Karpas-422 (cell line): ENCODE data around the gene KDM4B. TPM values are rescaled to one million over a fixed set of nuclear protein-coding genes. Genes with fewer than 3 reads are reported as not detected.
"Not testable (repeated sequence)": the region's sequence is repeated elsewhere in the genome, so short reads cannot be mapped to it uniquely, and the experiment has no call there.

Source experiments
- DNase-seq: peaks from one replicate; pipeline ENCODE4 v3.0.0-alpha.2; 2015
- H2AFZ ChIP-seq: fragments of 200-600 bp; sonication (generic); 2 replicates; pipeline ENCODE4 v1.6.1; 2014; ENCODE audit warnings: antibody characterized with exemption, low read length, mixed read lengths
- H3K27ac ChIP-seq: fragments of 200-600 bp; sonication (generic); 2 replicates; pipeline ENCODE4 v1.5.1; 2014; ENCODE audit warnings: mild to moderate bottlenecking, low read length, moderate library complexity
- H3K27me3 ChIP-seq: fragments of 200-600 bp; sonication (generic); 2 replicates; pipeline ENCODE4 v1.6.1; 2014; ENCODE audit warnings: low read length, mixed read lengths
- H3K36me3 ChIP-seq: fragments of 200-600 bp; sonication (generic); 2 replicates; pipeline ENCODE4 v1.6.1; 2014; ENCODE audit warnings: low read length, mixed read lengths; ENCODE audit not compliant: insufficient read depth
- H3K4me1 ChIP-seq: fragments of 200-600 bp; sonication (generic); 2 replicates; pipeline ENCODE4 v1.6.1; 2014; ENCODE audit warnings: mild to moderate bottlenecking, low read length, mixed read lengths
- H3K4me2 ChIP-seq: fragments of 200-600 bp; sonication (generic); 2 replicates; pipeline ENCODE4 v1.6.1; 2014; ENCODE audit warnings: low read length, low read depth, mild to moderate bottlenecking; ENCODE audit not compliant: poor library complexity, severe bottlenecking
- H3K4me3 ChIP-seq: fragments of 200-600 bp; sonication (generic); 2 replicates; pipeline ENCODE4 v1.5.1; 2014; ENCODE audit warnings: mild to moderate bottlenecking, antibody characterized with exemption, low read length, mixed read lengths
- H3K79me2 ChIP-seq: fragments of 200-600 bp; sonication (generic); 2 replicates; pipeline ENCODE4 v1.6.1; 2014; ENCODE audit warnings: mild to moderate bottlenecking, low read length, mixed read lengths
- H3K9ac ChIP-seq: fragments of 200-600 bp; sonication (generic); 2 replicates; pipeline ENCODE4 v1.6.0; 2014; ENCODE audit warnings: low read length
- H3K9me2 ChIP-seq: fragments of 200-600 bp; sonication (generic), shearing (Covaris generic); replicated peaks from 2 replicates; pipeline ENCODE4 v1.6.0; 2014; ENCODE audit warnings: mild to moderate bottlenecking, low read length, moderate library complexity; ENCODE audit not compliant: insufficient read depth
- H3K9me3 ChIP-seq: fragments of 300-700, 200-600 bp; sonication (generic); 2 replicates; pipeline ENCODE4 v1.6.1; 2014; ENCODE audit warnings: low read length, mixed read lengths
- H4K20me1 ChIP-seq: fragments of 200-600 bp; sonication (generic); 2 replicates; pipeline ENCODE4 v1.6.1; 2014; ENCODE audit warnings: mild to moderate bottlenecking, antibody characterized with exemption, low read length, low read depth; ENCODE audit not compliant: insufficient read depth
- total RNA-seq: library from RNA; depleted of rRNA; stranded (reverse); fragments of >200 nt; shearing (Covaris generic); gene quantifications from 2 replicates; pipeline ENCODE4 v1.2.3, GENCODE V29; 2014; ENCODE audit warnings: low replicate concordance

Gene KDM4B
- total RNA-seq, 1 experiment from 2014 or later: 50.8 TPM

- DNase-seq, H2AFZ ChIP-seq, H3K36me3 ChIP-seq: not testable (repeated sequence)
Measured at GRCh38 chr19:4954320-4955149, 14.4 kb upstream of the KDM4B start.

GRCh38 chr19:4955274-4955673 is 13.6 kb upstream of the KDM4B start:
- Histone ChIP-seq H3K4me1 (no peaks in the 10 kb centered on the region), H3K27ac (no peak overlapping the region), H3K79me2 (no peaks in the 10 kb centered on the region), H2AFZ (no peak overlapping the region), H3K9me3 (no peaks in the 10 kb centered on the region), H4K20me1 (no peaks in the 10 kb centered on the region), H3K4me2 (no peak overlapping the region), H3K27me3 (no peaks in the 10 kb centered on the region), H3K9ac (no peak overlapping the region), H3K4me3 (no peak overlapping the region), H3K9me2 (no peaks in the 10 kb centered on the region), H3K36me3 (peaks cover 2% of the 10 kb centered on the region; the same call in 1 of the 2 replicates)
- DNase-seq: no peak

More at GRCh38 chr19:4954320-4955149, 14.4 kb upstream of the KDM4B start:
- not testable (repeated sequence) for H4K20me1 ChIP-seq, H3K9me2 ChIP-seq, H3K4me1 ChIP-seq, H3K4me3 ChIP-seq, H3K27ac ChIP-seq, H3K79me2 ChIP-seq, H3K9ac ChIP-seq, H3K9me3 ChIP-seq, H3K4me2 ChIP-seq, H3K27me3 ChIP-seq

GRCh38 chr19:4957981-4958380 is 10.9 kb upstream of the KDM4B start:
- Histone ChIP-seq H3K36me3 (peaks cover 9% of the 10 kb centered on the region; the same call in 1 of the 2 replicates), H3K4me2 (no peak overlapping the region), H2AFZ (no peak overlapping the region), H3K27me3 (no peaks in the 10 kb centered on the region), H3K9me2 (no peaks in the 10 kb centered on the region), H3K9ac (no peak overlapping the region), H3K4me3 (no peak overlapping the region), H3K9me3 (no peaks in the 10 kb centered on the region), H3K4me1 (no peaks in the 10 kb centered on the region), H3K79me2 (no peaks in the 10 kb centered on the region), H4K20me1 (no peaks in the 10 kb centered on the region), H3K27ac (no peak overlapping the region)
- DNase-seq: no peak

GRCh38 chr19:4962085-4962619 is 6.8 kb upstream of the KDM4B start:
- Histone ChIP-seq H3K9ac (no peak overlapping the region), H3K4me1 (peaks cover 10% of the 10 kb centered on the region), H4K20me1 (no peaks in the 10 kb centered on the region), H2AFZ (no peak overlapping the region), H3K9me2 (no peaks in the 10 kb centered on the region), H3K4me3 (no peak overlapping the region), H3K4me2 (no peak overlapping the region), H3K27me3 (no peaks in the 10 kb centered on the region), H3K79me2 (no peaks in the 10 kb centered on the region), H3K9me3 (no peaks in the 10 kb centered on the region), H3K36me3 (peaks cover 11% of the 10 kb centered on the region), H3K27ac (no peak overlapping the region)
- no peak for DNase-seq

GRCh38 chr19:4965061-4965460 is 3.9 kb upstream of the KDM4B start:
- Histone ChIP-seq H3K4me3 (no peak overlapping the region), H3K9me2 (no peaks in the 10 kb centered on the region), H3K27me3 (no peaks in the 10 kb centered on the region), H3K4me2 (no peak overlapping the region), H3K27ac (no peak overlapping the region), H4K20me1 (peaks cover 3% of the 10 kb centered on the region; the same call in 1 of the 2 replicates), H2AFZ (no peak overlapping the region), H3K79me2 (peaks cover 5% of the 10 kb centered on the region; the same call in 1 of the 2 replicates), H3K36me3 (peaks cover 11% of the 10 kb centered on the region), H3K4me1 (peaks cover 23% of the 10 kb centered on the region), H3K9me3 (no peaks in the 10 kb centered on the region), H3K9ac (no peak overlapping the region)
- no peak for DNase-seq

- no peaks in the 10 kb centered on the region for H3K9me3 ChIP-seq
- no peak overlapping the region for H3K4me2 ChIP-seq
- H3K4me1 ChIP-seq: peaks cover 38% of the 10 kb centered on the region
- DNase-seq: no peak
- H3K9me2 ChIP-seq: no peaks in the 10 kb centered on the region
- peak overlapping the region; percentile 58; the same call in 1 of the 2 replicates for H3K27ac ChIP-seq
- no peak overlapping the region for H2AFZ ChIP-seq
- H3K36me3 ChIP-seq: peaks cover 11% of the 10 kb centered on the region
- peaks cover 17% of the 10 kb centered on the region; the same call in 1 of the 2 replicates for H3K79me2 ChIP-seq
- peaks cover 18% of the 10 kb centered on the region for H4K20me1 ChIP-seq
- no peaks in the 10 kb centered on the region for H3K27me3 ChIP-seq
- no peak overlapping the region for H3K4me3 ChIP-seq
- no peak overlapping the region for H3K9ac ChIP-seq
Measured at GRCh38 chr19:4966591-4966990, 2.3 kb upstream of the KDM4B start.

GRCh38 chr19:4967738-4968461 is 1.0 kb upstream of the KDM4B start:
- peak overlapping the region; percentile 62 for H3K4me3 ChIP-seq
- DNase-seq: peak; percentile 47
- peaks cover 27% of the 10 kb centered on the region; the same call in 1 of the 2 replicates for H3K79me2 ChIP-seq

GRCh38 chr19:4969292-4969771 is 419 bp downstream of the KDM4B start:
- DNase-seq: no peak
- no peak overlapping the region for H3K27ac ChIP-seq
- peak overlapping the region; percentile 85 for H3K9ac ChIP-seq
- peaks cover 2% of the 10 kb centered on the region; the same call in 1 of the 2 replicates for H3K36me3 ChIP-seq
- peak overlapping the region; percentile 99 for H3K4me2 ChIP-seq
- H3K79me2 ChIP-seq: peaks cover 27% of the 10 kb centered on the region; the same call in 1 of the 2 replicates
- H3K4me3 ChIP-seq: peak overlapping the region; percentile 83
- peaks cover 38% of the 10 kb centered on the region for H3K4me1 ChIP-seq
- no peaks in the 10 kb centered on the region for H3K27me3 ChIP-seq
- no peaks in the 10 kb centered on the region for H3K9me2 ChIP-seq
- no peak overlapping the region for H2AFZ ChIP-seq
- H4K20me1 ChIP-seq: peaks cover 38% of the 10 kb centered on the region
- no peaks in the 10 kb centered on the region for H3K9me3 ChIP-seq

More at GRCh38 chr19:4967738-4968461, 1.0 kb upstream of the KDM4B start:
- H3K36me3 ChIP-seq: peaks cover 2% of the 10 kb centered on the region; the same call in 1 of the 2 replicates
- peak overlapping the region; percentile 89 for H2AFZ ChIP-seq
- no peaks in the 10 kb centered on the region for H3K27me3 ChIP-seq
- H3K9me3 ChIP-seq: no peaks in the 10 kb centered on the region
- peak overlapping the region; percentile 68 for H3K9ac ChIP-seq
- H3K4me2 ChIP-seq: peak overlapping the region; percentile 76
- peak overlapping the region; percentile 20; the same call in 1 of the 2 replicates for H3K27ac ChIP-seq
- H4K20me1 ChIP-seq: peaks cover 31% of the 10 kb centered on the region
- peaks cover 38% of the 10 kb centered on the region for H3K4me1 ChIP-seq
- no peaks in the 10 kb centered on the region for H3K9me2 ChIP-seq
